HG03025 (cell line): ENCODE measurements around the gene EPS15.

Experiments used
- ATAC-seq: cut with Tn5 transposase; IDR thresholded peaks from one replicate; pipeline ENCODE4 v1.9.1; 2021; ENCODE audit warnings: mild to moderate bottlenecking, moderate library complexity; ENCODE audit not compliant: unreplicated experiment, low FRiP score

EPS15 gene

GRCh38 chr1:51304360-51304759 lies 214.7 kb downstream of the EPS15 start:
- no peak for ATAC-seq
